HepG2 (cell line): ENCODE results near the gene CABP2. TPM values are rescaled to one million over a fixed set of nuclear protein-coding genes. Genes with fewer than 3 reads are reported as not detected.

Experiments
- CBX5 ChIP-seq: sonication (generic); formaldehyde crosslinking; IDR thresholded peaks from 2 replicates; pipeline ENCODE4 v1.4.0; 2020; ENCODE audit warnings: missing genetic modification reagents, borderline replicate concordance
- CCDC6 ChIP-seq: sonication (generic); formaldehyde crosslinking; IDR thresholded peaks from 2 replicates; pipeline ENCODE4 v1.8.1; 2022; ENCODE audit warnings: mild to moderate bottlenecking, missing genetic modification reagents, moderate library complexity
- DR1 ChIP-seq: sonication (generic); formaldehyde crosslinking; IDR thresholded peaks from 2 replicates; pipeline ENCODE4 v1.8.0; 2021; ENCODE audit warnings: mild to moderate bottlenecking, missing genetic modification reagents, inconsistent platforms
- DZIP1 ChIP-seq: sonication (generic); formaldehyde crosslinking; IDR thresholded peaks from 2 replicates; pipeline ENCODE4 v1.5.0; 2020; ENCODE audit warnings: mild to moderate bottlenecking, missing genetic modification reagents
- FOXA3 ChIP-seq: IDR thresholded peaks from 2 replicates; pipeline ENCODE4 v1.6.1; 2016; ENCODE audit warnings: missing genetic modification reagents, missing compliant biosample characterization
- GATAD1 ChIP-seq: IDR thresholded peaks from 2 replicates; pipeline ENCODE4 v1.6.1; 2016; ENCODE audit warnings: missing genetic modification reagents, missing compliant biosample characterization
- HMGXB4 ChIP-seq, 2 experiments: sonication (generic) in 1 of 2; formaldehyde crosslinking in 1 of 2; IDR thresholded peaks; 2 replicates each; pipeline versions ENCODE4 v1.4.0 to v1.6.1; 2018 to 2020; ENCODE audit warnings: missing genetic modification reagents in 2 of 2, borderline replicate concordance in 1 of 2, low read depth in 1 of 2, mild to moderate bottlenecking in 1 of 2, missing biosample characterization in 1 of 2
- KMT2A ChIP-seq: sonication (generic); formaldehyde crosslinking; IDR thresholded peaks from 2 replicates; pipeline ENCODE4 v1.4.0; 2020; ENCODE audit warnings: missing genetic modification reagents
- MXI1 ChIP-seq: IDR thresholded peaks from 3 replicates; pipeline ENCODE4 v1.6.1; 2012; ENCODE audit warnings: low read depth, low read length, inconsistent platforms, borderline replicate concordance
- NAIF1 ChIP-seq: sonication (generic); formaldehyde crosslinking; IDR thresholded peaks from 2 replicates; pipeline ENCODE4 v1.5.0; 2020; ENCODE audit warnings: mild to moderate bottlenecking, missing genetic modification reagents, borderline replicate concordance
- PHF20 ChIP-seq: sonication (generic); formaldehyde crosslinking; IDR thresholded peaks from 2 replicates; pipeline ENCODE4 v1.5.0; 2020; ENCODE audit warnings: mild to moderate bottlenecking, missing genetic modification reagents
- PRDM15 ChIP-seq: sonication (generic); formaldehyde crosslinking; IDR thresholded peaks from 2 replicates; pipeline ENCODE4 v1.4.0; 2020; ENCODE audit warnings: missing genetic modification reagents
- RNF219 ChIP-seq: sonication (generic); formaldehyde crosslinking; IDR thresholded peaks from 2 replicates; pipeline ENCODE4 v1.5.0; 2020; ENCODE audit warnings: mild to moderate bottlenecking, missing genetic modification reagents
- SRSF4 ChIP-seq: fragments of 200-400 bp; formaldehyde crosslinking; IDR thresholded peaks from one replicate; pipeline ENCODE4 v1.6.1; 2018; ENCODE audit warnings: mild to moderate bottlenecking, low read depth, low read length, moderate library complexity; ENCODE audit not compliant: poor library complexity, severe bottlenecking
- ZNF263 ChIP-seq: sonication (generic); formaldehyde crosslinking; IDR thresholded peaks from 2 replicates; pipeline ENCODE4 v1.4.0; 2020; ENCODE audit warnings: missing genetic modification reagents
- ZNF546 ChIP-seq: sonication (generic); formaldehyde crosslinking; conservative IDR thresholded peaks from 2 replicates; pipeline ENCODE4 v1.8.1; 2023; ENCODE audit warnings: mild to moderate bottlenecking, missing genetic modification reagents
- polyA plus RNA-seq, 8 experiments: library from polyadenylated mRNA; depleted of rRNA in 3 of 8; stranded (reverse) in 7 of 8; unstranded in 1 of 8; fragments of >200 nt; fragmentation: Illumina TruSeq in 4 of 8; extraction: Trizol in 4 of 8; gene quantifications; 2 replicates each; pipeline versions ENCODE4 v1.2.1 to v1.2.3, GENCODE V29; 2011 to 2016; ENCODE audit warnings: low read depth in 4 of 8, missing spikeins in 1 of 8, mixed read lengths in 1 of 8; ENCODE audit not compliant: insufficient read depth in 1 of 8
- total RNA-seq, 5 experiments: library from RNA; depleted of rRNA; stranded (reverse); fragments of >200 nt; fragmentation: Illumina TruSeq; extraction: Trizol; gene quantifications; 2 replicates each; pipeline ENCODE4 v1.2.3, GENCODE V29; 2016; ENCODE audit warnings: low read depth in 1 of 5
- TF ChIP-seq, protein P1 (sequence below): sonication (generic); formaldehyde crosslinking; conservative IDR thresholded peaks from 2 replicates; pipeline ENCODE4 v1.4.0; 2020; ENCODE audit warnings: missing genetic modification reagents

Gene CABP2
- total and polyA plus RNA-seq, 2 of the 13 experiments (the other 11 are each of a cell fraction or from before 2014, with no cell fraction given) = not detected

DNA sequence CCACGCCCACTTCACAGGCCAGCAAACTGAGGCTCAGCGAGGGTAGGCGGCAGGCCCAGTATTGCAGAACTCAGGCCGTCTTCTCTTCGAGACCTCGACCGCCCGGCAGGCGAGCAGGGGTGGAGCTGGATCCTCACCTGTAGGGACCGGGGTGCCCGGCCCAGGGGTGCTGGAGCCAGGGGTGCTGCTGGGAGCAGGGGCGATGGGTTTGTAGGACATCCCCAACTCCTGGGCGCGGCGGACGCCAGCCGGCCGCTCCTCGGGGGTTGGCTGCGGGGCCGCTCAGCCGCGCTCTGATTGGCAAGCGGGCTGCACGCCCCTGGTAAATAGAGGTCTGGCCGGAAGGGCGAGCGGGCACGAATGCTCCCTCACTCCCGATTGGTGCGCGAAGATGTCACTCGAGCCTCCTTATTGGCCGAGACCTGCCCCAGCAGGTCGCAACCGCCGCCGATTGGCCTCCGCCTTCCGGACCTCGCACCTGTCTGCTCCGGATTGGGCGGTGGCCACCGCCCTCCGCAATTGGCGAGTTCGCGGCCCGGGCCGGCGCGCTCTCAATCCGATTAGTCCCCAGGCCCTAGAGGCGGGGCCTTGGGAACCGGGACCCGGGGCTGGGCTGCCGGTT is 15.3 kb downstream of the CABP2 start, which contains the start of gene CDK2AP2 (continued):
- TF ChIP-seq PRDM15 (CRISPR knock-in tag) (0 out of 2 replicates have a peak, but pooled peaks have one; percentile 38), GATAD1 (CRISPR knock-in tag) (0 out of 2 replicates have a peak, but pooled peaks have one; percentile 8), ZNF263 (CRISPR knock-in tag) (0 out of 2 replicates have a peak, but pooled peaks have one; percentile 13), KMT2A (CRISPR knock-in tag) (no peak), SRSF4 (no peak), RNF219 (no peak), DR1 (CRISPR knock-in tag) (peak; percentile 80; the same call in 1 of the 2 replicates), NAIF1 (peak; percentile 32; the same call in 1 of the 2 replicates), MXI1 (peak; percentile 67; the same call in 2 of the 3 replicates), ZNF546 (CRISPR knock-in tag) (peak; percentile 41; the same call in 1 of the 2 replicates), PHF20 (CRISPR knock-in tag) (peak; percentile 70), FOXA3 (CRISPR knock-in tag) (0 out of 2 replicates have a peak, but pooled peaks have one; percentile 10), CCDC6 (CRISPR knock-in tag) (no peak), DZIP1 (CRISPR knock-in tag) (peak; percentile 54; the same call in 1 of the 2 replicates), CBX5 (CRISPR knock-in tag) (no peak), HMGXB4 (CRISPR knock-in tag; IDR thresholded peaks at IDR 0.05; ENCODE audit: borderline replicate concordance in 1 of 2, low read depth in 1 of 2) (peak in 1 of 2 experiments; percentile 13; a peak in 1 of 4 replicates)
- TF ChIP-seq, protein P1, sequence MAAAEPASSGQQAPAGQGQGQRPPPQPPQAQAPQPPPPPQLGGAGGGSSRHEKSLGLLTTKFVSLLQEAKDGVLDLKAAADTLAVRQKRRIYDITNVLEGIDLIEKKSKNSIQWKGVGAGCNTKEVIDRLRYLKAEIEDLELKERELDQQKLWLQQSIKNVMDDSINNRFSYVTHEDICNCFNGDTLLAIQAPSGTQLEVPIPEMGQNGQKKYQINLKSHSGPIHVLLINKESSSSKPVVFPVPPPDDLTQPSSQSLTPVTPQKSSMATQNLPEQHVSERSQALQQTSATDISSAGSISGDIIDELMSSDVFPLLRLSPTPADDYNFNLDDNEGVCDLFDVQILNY (CRISPR knock-in tag) = peak; percentile 88
